Mucosa of rectum (tissue), 2 donors: ENCODE measurements around the gene BMP7.

ENCODE experiments used
- H3K27ac ChIP-seq, 2 donors: one replicate each; pipeline ENCODE4 v1.7.0; 2013; ENCODE audit warnings: inconsistent platforms in 2 of 2, low read depth in 2 of 2, low read length in 2 of 2
- H3K27me3 ChIP-seq, 2 donors: one replicate each; pipeline ENCODE4 v1.7.0; 2013; ENCODE audit warnings: low read length in 2 of 2; ENCODE audit not compliant: control insufficient read depth in 2 of 2, insufficient read depth in 2 of 2
- H3K36me3 ChIP-seq, 2 donors: one replicate each; pipeline ENCODE4 v1.7.0; 2013; ENCODE audit warnings: low read length in 2 of 2; ENCODE audit not compliant: control insufficient read depth in 2 of 2, insufficient read depth in 2 of 2
- H3K4me1 ChIP-seq, 2 donors: one replicate each; pipeline ENCODE4 v1.7.0; 2013; ENCODE audit warnings: low read length in 2 of 2, mild to moderate bottlenecking in 1 of 2; ENCODE audit not compliant: control insufficient read depth in 2 of 2, insufficient read depth in 2 of 2
- H3K4me3 ChIP-seq, 2 donors: one replicate each; pipeline ENCODE4 v1.7.0; 2013; ENCODE audit warnings: low read length in 2 of 2
- H3K9ac ChIP-seq, 2 donors: one replicate each; pipeline ENCODE4 v1.7.0; 2013; ENCODE audit warnings: low read length in 2 of 2, low read depth in 1 of 2, mild to moderate bottlenecking in 1 of 2
- H3K9me3 ChIP-seq, 2 donors: one replicate each; pipeline ENCODE4 v1.7.0; 2013; ENCODE audit warnings: low read length in 2 of 2; ENCODE audit not compliant: control insufficient read depth in 2 of 2
- donor health status: healthy.
- donor health status: Normal muscosa, but diverticular disease.

Gene BMP7

DNA sequence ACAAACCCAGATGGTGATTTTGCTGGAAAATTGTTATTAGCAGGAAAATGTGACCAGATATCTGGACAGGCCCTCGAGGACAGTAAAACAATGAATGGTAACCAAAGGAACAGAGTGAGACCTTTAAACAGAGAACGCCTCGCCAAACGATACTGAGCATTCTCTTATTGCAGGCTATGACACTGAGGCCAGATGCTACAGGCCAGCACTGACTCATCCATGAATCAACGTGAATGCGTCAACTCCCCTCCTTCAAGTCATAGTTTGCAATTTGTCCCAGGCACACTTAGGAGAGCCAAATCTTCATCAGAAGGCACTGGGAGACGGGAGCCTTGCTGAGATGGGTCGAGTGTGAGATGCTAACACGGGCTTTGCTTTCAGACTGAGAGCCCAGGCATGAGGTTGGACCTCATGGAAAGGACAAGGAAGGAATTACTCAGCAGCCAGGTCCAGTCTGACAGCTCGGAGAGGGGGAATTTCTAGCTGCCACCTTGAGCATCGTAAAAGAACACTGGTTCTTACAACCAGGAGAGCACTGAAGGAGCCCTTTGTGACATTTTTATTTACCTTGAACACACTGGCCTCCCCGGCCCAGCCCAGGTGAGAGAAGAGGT lies 60.7 kb downstream of the BMP7 start:
- Histone ChIP-seq H3K9ac (no peak overlapping the region), H3K9me3 (peaks cover 0 to 3% of the 10 kb centered on the region in 2 donors), H3K4me3 (no peak overlapping the region), H3K36me3 (no peaks in the 10 kb centered on the region), H3K27me3 (no peaks in the 10 kb centered on the region), H3K4me1 (no peaks in the 10 kb centered on the region), H3K27ac (no peak overlapping the region)

DNA sequence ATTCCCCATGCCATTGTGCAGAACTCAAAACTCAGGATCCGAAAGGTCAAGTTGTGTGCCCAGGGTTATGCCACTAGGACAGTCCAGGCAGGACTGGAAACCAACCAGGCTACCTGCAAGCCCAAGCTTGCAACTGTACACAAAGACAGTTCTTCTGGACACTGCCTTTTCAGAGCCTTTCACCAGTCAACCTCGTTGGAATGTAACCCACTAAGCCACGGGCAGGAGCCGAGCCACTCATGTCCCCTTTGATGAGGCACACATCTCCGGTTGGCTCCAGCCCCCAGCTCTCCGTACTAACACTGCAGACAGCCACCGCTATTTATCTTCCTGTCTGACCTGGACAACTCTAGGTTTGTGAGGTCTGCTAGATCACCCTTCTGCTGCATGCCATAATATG lies 62.5 kb downstream of the BMP7 start:
- H3K27ac ChIP-seq: no peak overlapping the region
- no peaks in the 10 kb centered on the region for H3K36me3 ChIP-seq
- no peaks in the 10 kb centered on the region for H3K27me3 ChIP-seq
- no peak overlapping the region for H3K9ac ChIP-seq
- no peaks in the 10 kb centered on the region for H3K4me1 ChIP-seq
- H3K9me3 ChIP-seq: peaks cover 0 to 3% of the 10 kb centered on the region in 2 donors
- no peak overlapping the region for H3K4me3 ChIP-seq

DNA sequence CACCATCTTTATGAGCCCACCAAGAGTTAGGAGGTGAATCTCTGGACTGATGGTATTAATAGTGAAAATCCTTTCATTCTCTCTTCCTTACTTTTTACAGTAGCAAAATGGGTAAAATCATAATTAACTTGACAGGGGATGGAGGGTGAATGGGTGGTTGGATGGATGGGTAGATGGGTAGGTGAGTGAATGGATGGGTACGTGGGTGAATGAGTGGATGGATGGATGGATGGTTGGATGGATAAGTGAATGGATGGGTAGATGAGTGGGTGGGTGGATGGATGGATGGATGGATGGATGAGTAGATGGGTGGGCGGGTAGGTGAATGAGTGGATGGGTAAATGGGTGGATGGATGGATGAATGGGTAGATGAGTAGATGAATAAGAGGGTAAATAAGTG lies 63.2 kb downstream of the BMP7 start:
- H3K9ac ChIP-seq: no peak overlapping the region
- H3K9me3 ChIP-seq: peaks cover 0 to 3% of the 10 kb centered on the region in 2 donors
- H3K27ac ChIP-seq: no peak overlapping the region
- H3K4me3 ChIP-seq: no peak overlapping the region
- no peaks in the 10 kb centered on the region for H3K36me3 ChIP-seq
- no peaks in the 10 kb centered on the region for H3K4me1 ChIP-seq
- no peaks in the 10 kb centered on the region for H3K27me3 ChIP-seq

GRCh38 chr20:57202309-57202708 lies 64.1 kb downstream of the BMP7 start:
- Histone ChIP-seq H3K9ac (no peak overlapping the region), H3K4me3 (no peak overlapping the region), H3K27me3 (no peaks in the 10 kb centered on the region), H3K27ac (no peak overlapping the region), H3K4me1 (no peaks in the 10 kb centered on the region), H3K9me3 (peaks cover 0 to 3% of the 10 kb centered on the region in 2 donors), H3K36me3 (no peaks in the 10 kb centered on the region)

DNA sequence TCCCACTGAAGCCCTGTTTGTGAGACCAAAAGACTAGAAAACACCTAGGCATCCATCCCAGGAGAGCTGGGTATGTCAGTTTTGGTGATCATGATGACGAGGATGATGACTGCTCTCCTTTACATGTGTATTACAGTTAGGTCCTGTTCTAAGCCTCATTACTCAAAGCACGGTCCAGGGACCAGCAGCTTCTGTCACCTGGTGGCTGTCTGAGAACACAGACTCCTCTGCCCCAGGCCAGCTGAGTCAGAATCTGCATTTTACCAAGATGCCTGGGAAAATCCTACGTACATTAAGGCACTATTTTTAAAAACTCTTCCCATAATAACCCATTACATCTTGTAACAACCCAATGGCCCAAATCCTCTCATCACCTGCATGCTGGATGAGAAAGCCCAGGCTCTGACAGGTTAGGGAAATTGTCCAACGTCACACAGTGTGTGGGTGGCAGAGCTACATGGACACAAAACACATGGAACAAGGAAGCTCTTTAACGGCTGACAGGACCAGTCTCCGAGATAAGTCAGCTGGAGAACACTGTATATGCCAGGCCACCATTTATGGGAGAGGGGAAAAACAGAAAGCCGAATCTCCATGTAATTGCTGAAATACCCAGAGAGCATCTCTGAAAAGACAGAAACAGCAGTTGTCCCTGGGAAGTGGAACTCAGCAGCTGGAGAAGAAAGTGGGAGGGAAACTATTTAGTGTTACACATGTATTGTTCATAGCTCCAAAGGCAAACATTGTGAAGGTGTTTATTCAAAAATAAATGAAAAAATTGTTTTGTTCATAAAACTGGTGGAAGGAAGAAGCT lies 65.4 kb downstream of the BMP7 start:
- Histone ChIP-seq H3K4me3 (no peak overlapping the region), H3K27me3 (no peaks in the 10 kb centered on the region), H3K9me3 (no peaks in the 10 kb centered on the region), H3K36me3 (no peaks in the 10 kb centered on the region), H3K9ac (no peak overlapping the region), H3K27ac (no peak overlapping the region), H3K4me1 (no peaks in the 10 kb centered on the region)

GRCh38 chr20:57199656-57200405 lies 66.6 kb downstream of the BMP7 start:
- Histone ChIP-seq H3K27me3 (no peaks in the 10 kb centered on the region), H3K4me1 (no peaks in the 10 kb centered on the region)

GRCh38 chr20:57198132-57199072 lies 68.0 kb downstream of the BMP7 start:
- no peaks in the 10 kb centered on the region for H3K9me3 ChIP-seq
- no peaks in the 10 kb centered on the region for H3K4me1 ChIP-seq
- no peak overlapping the region for H3K4me3 ChIP-seq
- H3K27me3 ChIP-seq: no peaks in the 10 kb centered on the region
- H3K9ac ChIP-seq: no peak overlapping the region
- no peak overlapping the region for H3K27ac ChIP-seq
- no peaks in the 10 kb centered on the region for H3K36me3 ChIP-seq

More at GRCh38 chr20:57199656-57200405, 66.6 kb downstream of the BMP7 start:
- Histone ChIP-seq H3K27ac (no peak overlapping the region), H3K9me3 (no peaks in the 10 kb centered on the region), H3K4me3 (no peak overlapping the region), H3K9ac (no peak overlapping the region), H3K36me3 (no peaks in the 10 kb centered on the region)

- Histone ChIP-seq H3K36me3 (no peaks in the 10 kb centered on the region), H3K4me3 (no peak overlapping the region), H3K27ac (no peak overlapping the region), H3K27me3 (no peaks in the 10 kb centered on the region), H3K9me3 (no peaks in the 10 kb centered on the region), H3K4me1 (no peaks in the 10 kb centered on the region), H3K9ac (no peak overlapping the region)
Measured at GRCh38 chr20:57197352-57198131, 68.9 kb downstream of the BMP7 start.

DNA sequence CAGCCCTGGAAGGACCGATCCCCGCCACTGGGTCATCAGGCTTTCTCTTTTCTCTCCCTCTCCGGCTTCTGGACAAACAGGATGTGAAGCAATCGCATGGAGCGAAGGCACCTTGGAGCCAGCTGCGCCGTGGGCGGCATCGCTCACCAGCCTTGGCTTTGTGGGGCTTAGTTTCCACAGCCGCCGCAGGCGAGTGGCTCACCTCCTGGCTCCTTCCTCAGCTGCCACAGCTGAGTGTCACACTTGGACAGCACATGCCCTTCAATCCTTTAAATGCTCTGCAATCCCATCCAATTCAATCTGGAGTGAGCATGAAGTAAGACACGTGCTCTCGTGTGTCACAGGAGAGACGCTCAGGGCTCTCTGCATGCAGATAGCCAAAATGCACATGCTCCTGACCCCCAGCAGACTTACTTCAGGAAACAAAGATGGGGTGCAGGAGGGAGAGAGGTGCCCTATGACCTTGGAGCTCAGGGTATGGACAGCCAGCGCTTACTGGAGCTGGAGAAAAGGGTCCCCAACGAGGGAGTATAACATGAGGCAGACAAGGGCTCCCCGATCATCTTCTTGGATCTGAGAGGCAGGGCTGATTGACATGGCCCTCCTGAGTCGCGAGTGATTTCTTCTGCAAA lies 70.9 kb downstream of the BMP7 start:
- no peak overlapping the region for H3K4me3 ChIP-seq
- H3K9me3 ChIP-seq: no peaks in the 10 kb centered on the region
- no peak overlapping the region for H3K27ac ChIP-seq
- no peaks in the 10 kb centered on the region for H3K36me3 ChIP-seq
- H3K4me1 ChIP-seq: no peaks in the 10 kb centered on the region
- no peak overlapping the region for H3K9ac ChIP-seq
- no peaks in the 10 kb centered on the region for H3K27me3 ChIP-seq
